ENCODE data around the gene PNPLA2. TPM values are rescaled to one million over a fixed set of nuclear protein-coding genes. Genes with fewer than 3 reads are reported as not detected.

The PNPLA2 gene
- polyA plus RNA-seq, 1 experiment: 17.3 TPM

- H3K9me3 ChIP-seq (ENCODE audit: control insufficient read depth, insufficient read depth, low read length): no peaks in the 10 kb centered on the region; the same call in 1 of the 2 replicates
- H3K27me3 ChIP-seq (ENCODE audit: control insufficient read depth, insufficient read depth, low read length): no peaks in the 10 kb centered on the region
- CTCF ChIA-PET: no interaction called here
- peak within 1 kb of the TSS; percentile 77 for H3K4me3 ChIP-seq (ENCODE audit: low read depth, low read length)
- no peak for DNase-seq (ENCODE audit: low read depth, low spot score)
- POLR2A ChIA-PET: interaction anchor here (0.7 to 4.9 kb wide), 3 partner anchors 11 to 23 kb away, joined by 4 to 66 read pairs (median 22); partner anchors contain the start of genes PNPLA2, POLR2L, RPLP2 and TSPAN4
- peak within 1 kb of the TSS; percentile 57 for H3K27ac ChIP-seq (ENCODE audit: low read depth, low read length)
- TF ChIP-seq CTCF (IDR thresholded peaks at IDR 0.05; ENCODE audit: low read depth, low read length): no peak
Observed at GRCh38 chr11:832529-833113, 13.9 kb downstream of the PNPLA2 start, which contains the start of gene CD151. TSS of gene CD151 (plus strand) at chr11:832952. CDS start at chr11:836070, 3,118 bp downstream.

GRCh38 chr11:833114-833791, 14.5 kb downstream of the PNPLA2 start:
- Histone ChIP-seq H3K27me3 (ENCODE audit: control insufficient read depth, insufficient read depth, low read length) (no peaks in the 10 kb centered on the region), H3K4me3 (ENCODE audit: low read depth, low read length) (peak overlapping the region; percentile 77), H3K27ac (ENCODE audit: low read depth, low read length) (peak overlapping the region; percentile 57), H3K9me3 (ENCODE audit: control insufficient read depth, insufficient read depth, low read length) (no peaks in the 10 kb centered on the region; the same call in 1 of the 2 replicates)
- ChIA-PET CTCF (no interaction called here), POLR2A (interaction anchor here (0.7 to 4.9 kb wide), 3 partner anchors 10 to 24 kb away, joined by 4 to 66 read pairs (median 22); partner anchors contain the start of genes PNPLA2, POLR2L, RPLP2 and TSPAN4)
- no peak for TF ChIP-seq CTCF (IDR thresholded peaks at IDR 0.05; ENCODE audit: low read depth, low read length)
- no peak for DNase-seq (ENCODE audit: low read depth, low spot score)

- Histone ChIP-seq H3K27ac (ENCODE audit: low read depth, low read length) (peak overlapping the region; percentile 77), H3K4me3 (ENCODE audit: low read depth, low read length) (peak overlapping the region; percentile 77), H3K27me3 (ENCODE audit: control insufficient read depth, insufficient read depth, low read length) (no peaks in the 10 kb centered on the region), H3K9me3 (ENCODE audit: control insufficient read depth, insufficient read depth, low read length) (no peaks in the 10 kb centered on the region; the same call in 1 of the 2 replicates)
- ChIA-PET POLR2A (interaction anchor here (3.1 to 4.9 kb wide), 2 partner anchors 10 to 14 kb away, joined by 22 to 66 read pairs; partner anchors contain the start of genes PNPLA2, POLR2L and TSPAN4), CTCF (no interaction called here)
- TF ChIP-seq CTCF (IDR thresholded peaks at IDR 0.05; ENCODE audit: low read depth, low read length): no peak
- no peak for DNase-seq (ENCODE audit: low read depth, low spot score)
Observed at GRCh38 chr11:833849-834311, 15.2 kb downstream of the PNPLA2 start.

- Histone ChIP-seq H3K9me3 (ENCODE audit: control insufficient read depth, insufficient read depth, low read length) (no peaks in the 10 kb centered on the region; the same call in 1 of the 2 replicates), H3K27me3 (ENCODE audit: control insufficient read depth, insufficient read depth, low read length) (no peaks in the 10 kb centered on the region), H3K4me3 (ENCODE audit: low read depth, low read length) (peak overlapping the region; percentile 77), H3K27ac (ENCODE audit: low read depth, low read length) (peak overlapping the region; percentile 77)
- ChIA-PET POLR2A (interaction anchor here (0.5 to 4.9 kb wide), 6 partner anchors 9 to 85 kb away, joined by 3 to 66 read pairs (median 8); partner anchors contain the start of genes PNPLA2, POLR2L, RPLP2 and TSPAN4), CTCF (no interaction called here)
- DNase-seq (ENCODE audit: low read depth, low spot score): no peak
- TF ChIP-seq CTCF (IDR thresholded peaks at IDR 0.05; ENCODE audit: low read depth, low read length): no peak
Observed at GRCh38 chr11:834371-835316, 15.9 kb downstream of the PNPLA2 start.
